GM21515 (cell line): ENCODE data around the gene SLC46A1.

Experiments used
- ATAC-seq: cut with Tn5 transposase; IDR thresholded peaks from one replicate; pipeline ENCODE4 v1.9.1; 2021; ENCODE audit not compliant: unreplicated experiment

SLC46A1 gene

DNA sequence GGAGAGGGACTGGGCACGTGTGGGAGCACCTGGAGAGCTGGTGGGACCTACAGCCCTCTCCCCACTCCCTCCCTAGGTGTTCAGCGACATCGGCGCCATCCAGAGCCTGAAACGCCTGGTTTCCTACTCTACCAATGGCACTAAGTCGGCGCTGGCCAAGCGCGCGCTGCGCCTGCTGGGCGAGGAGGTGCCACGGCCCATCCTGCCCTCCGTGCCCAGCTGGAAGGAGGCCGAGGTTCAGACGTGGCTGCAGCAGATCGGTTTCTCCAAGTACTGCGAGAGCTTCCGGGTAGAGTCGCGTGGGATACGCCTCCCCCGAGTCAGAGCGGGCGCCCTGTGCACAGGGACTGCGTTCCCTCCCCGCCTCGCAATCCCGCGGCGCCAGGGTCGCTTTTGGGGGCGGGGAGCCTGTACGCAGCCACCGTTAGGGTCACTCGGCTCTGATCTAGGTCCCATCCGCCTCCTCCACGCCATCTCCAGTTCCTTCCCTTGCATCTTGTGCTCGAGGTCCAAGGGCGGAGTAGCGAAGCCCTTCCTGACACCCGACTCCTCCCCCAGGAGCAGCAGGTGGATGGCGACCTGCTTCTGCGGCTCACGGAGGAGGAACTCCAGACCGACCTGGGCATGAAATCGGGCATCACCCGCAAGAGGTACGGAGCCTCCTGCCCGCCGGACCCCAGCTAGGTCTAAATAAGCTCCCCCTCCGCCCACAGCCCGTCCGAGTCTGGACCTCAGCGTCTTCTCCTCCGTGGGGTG, 21.6 kb downstream of the SLC46A1 start:
- ATAC-seq = no peak

DNA sequence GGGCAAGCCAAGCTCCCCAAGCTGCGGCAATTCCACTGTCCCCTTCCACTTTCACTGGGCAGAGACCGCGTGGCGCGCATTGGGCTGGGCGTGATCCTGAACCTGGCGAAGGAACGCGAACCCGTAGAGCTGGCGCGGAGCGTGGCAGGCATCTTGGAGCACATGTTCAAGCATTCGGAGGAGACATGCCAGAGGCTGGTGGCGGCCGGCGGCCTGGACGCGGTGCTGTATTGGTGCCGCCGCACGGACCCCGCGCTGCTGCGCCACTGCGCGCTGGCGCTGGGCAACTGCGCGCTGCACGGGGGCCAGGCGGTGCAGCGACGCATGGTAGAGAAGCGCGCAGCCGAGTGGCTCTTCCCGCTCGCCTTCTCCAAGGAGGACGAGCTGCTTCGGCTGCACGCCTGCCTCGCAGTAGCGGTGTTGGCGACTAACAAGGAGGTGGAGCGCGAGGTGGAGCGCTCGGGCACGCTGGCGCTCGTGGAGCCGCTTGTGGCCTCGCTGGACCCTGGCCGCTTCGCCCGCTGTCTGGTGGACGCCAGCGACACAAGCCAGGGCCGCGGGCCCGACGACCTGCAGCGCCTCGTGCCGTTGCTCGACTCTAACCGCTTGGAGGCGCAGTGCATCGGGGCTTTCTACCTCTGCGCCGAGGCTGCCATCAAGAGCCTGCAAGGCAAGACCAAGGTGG, 24.7 kb downstream of the SLC46A1 start:
- ATAC-seq = no peak

DNA sequence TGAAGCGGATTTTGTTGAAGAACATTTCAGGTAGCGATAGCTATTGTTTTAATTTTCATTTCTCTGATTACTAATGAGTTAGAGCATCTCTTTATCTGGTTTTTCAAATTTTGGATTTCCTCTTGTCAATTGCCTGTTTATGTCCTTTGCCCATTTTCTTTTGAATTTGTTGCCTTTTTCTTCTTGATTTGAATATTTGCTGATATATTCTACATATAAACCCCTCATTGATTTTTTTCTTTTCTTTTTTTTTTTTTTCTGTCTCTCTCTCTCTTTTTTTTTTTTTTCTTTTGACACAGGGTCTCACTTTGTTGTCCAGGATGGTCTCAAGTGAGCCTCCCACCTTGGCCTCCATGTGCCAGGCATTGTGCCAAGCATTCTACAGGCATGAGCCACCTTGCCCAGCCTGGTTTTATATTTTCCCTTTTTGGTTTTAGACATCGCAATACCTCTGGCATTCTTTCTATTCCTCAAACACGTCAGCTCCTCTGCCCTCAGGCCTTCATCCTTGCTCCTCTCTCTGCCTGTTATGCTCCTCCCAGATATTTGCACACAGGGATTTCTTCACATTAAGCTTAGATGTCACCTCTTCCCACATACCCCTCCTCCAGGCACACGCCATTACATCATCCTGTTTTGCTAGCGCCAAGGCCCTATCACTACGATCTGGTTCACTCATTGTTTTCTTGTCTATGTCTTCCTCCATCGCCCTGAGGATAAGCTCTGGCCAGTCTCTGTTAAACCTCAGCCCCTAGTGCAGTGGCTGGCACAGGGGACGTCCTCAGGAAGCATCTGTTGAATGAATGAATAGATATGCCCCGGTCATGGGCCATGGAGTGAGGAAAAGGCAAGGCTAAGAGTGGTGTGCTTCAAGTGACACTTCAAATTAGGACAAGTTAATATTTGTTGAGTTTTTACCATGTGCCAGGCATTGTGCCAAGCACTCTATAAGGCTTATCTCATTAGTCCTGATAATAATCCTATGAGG, 25.9 kb downstream of the SLC46A1 start:
- ATAC-seq = no peak

DNA sequence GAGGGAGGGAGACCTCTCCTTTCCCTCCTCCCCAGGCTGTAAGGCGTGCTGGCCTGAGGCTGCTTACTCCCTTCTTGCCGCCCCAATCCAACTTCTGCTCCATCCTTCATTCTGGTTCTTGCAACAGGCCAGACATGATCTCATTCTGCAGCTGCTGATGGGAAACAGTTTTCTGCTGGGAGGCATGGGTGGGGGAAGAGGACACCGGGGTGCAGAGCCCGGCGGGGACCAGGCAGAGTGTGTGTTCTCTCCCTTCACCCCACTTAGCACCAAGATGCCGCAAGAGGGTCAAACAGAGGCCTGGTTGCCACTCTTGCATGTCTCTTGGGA, 33.1 kb downstream of the SLC46A1 start:
- ATAC-seq = no peak

DNA sequence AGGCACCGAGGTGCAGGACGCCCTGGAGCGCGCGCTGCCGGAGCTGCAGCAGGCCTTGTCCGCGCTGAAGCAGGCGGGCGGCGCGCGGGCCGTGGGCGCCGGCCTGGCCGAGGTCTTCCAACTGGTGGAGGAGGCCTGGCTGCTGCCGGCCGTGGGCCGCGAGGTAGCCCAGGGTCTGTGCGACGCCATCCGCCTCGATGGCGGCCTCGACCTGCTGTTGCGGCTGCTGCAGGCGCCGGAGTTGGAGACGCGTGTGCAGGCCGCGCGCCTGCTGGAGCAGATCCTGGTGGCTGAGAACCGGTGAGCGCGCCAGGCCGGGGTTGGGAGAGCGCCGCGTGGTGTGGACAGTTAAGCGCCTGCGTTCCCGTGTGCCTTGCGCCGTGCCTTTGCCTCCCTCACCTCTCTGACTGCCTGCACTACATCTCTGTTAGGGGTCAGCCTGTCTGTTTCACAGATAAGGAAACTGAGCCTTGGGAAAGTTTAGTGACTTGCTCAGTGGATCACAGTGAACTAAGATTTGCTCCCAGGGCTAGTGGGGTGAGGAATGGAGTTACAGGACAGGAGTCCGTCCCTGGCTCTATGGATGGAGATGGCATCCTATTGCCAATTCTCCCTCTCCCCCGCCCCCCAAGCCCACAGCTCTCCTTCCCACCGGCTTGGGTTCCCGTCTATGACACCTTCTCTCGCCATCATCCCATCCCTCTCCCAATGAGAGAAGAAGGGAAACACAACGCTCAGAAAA, 33.6 kb downstream of the SLC46A1 start:
- ATAC-seq = no peak

DNA sequence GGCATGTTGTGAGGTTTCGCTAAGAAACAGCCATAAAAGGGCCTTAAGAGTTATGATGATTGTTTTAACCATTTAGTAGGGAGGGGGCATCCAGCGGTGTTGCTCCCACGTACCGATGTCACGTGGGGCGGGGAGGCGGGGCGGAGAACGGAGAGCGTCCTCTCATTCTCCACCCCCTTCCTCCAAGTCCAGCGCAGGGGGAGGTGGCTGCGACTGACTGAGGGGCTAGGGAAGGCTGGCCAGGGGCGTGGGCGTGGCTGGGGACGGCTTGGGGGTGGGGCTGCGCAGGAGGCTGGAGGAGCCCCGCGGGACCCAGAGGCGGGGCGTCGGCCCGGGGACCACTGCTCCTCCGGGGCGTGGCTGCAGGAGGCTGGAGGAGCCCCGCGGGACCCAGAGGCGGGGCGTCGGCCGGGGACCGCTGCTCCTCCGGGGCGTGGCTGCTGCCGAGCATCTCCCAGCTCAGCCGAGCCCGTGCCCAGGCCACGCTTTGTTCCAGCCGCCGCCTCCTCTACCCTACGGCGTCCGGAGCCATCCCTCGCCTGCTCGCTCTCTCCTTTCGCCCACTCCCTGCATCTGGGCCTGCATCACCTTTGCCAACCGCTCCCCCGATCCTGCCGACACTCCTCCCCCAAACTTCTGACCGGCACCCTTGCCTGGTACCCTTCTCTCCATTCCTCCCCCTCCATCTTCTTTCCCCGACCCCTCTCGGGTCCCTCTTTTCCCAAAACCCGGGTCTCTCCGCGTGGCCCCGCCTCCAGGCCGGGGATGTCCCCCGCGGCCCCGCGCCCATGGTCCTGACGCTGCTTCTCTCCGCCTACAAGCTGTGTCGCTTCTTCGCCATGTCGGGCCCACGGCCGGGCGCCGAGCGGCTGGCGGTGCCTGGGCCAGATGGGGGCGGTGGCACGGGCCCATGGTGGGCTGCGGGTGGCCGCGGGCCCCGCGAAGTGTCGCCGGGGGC, 34.5 kb downstream of the SLC46A1 start, which contains the start of gene SARM1:
Gene SARM1, plus strand, starts transcription at position 450 of the 958 bp plus-strand sequence. Its CDS starts 339 bp downstream, at position 789.
- no peak for ATAC-seq

DNA sequence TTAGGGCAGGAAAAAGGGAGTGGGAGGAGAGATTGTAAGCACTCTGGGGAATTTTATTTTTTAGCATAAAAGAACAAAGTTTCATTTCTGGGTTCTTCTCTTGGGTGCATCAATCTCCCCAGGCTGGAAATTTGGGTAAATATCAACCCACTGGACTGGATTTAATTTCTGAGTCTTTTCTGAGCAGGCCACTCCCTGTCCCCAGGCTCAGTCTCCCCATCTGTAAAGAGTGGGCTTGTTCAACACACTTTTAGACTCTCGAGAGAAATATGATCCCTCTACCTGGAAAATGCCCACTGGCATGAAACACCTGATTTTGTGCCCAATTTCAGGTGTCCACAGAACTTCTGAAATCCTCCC, 35.3 kb downstream of the SLC46A1 start:
- ATAC-seq = no peak

DNA sequence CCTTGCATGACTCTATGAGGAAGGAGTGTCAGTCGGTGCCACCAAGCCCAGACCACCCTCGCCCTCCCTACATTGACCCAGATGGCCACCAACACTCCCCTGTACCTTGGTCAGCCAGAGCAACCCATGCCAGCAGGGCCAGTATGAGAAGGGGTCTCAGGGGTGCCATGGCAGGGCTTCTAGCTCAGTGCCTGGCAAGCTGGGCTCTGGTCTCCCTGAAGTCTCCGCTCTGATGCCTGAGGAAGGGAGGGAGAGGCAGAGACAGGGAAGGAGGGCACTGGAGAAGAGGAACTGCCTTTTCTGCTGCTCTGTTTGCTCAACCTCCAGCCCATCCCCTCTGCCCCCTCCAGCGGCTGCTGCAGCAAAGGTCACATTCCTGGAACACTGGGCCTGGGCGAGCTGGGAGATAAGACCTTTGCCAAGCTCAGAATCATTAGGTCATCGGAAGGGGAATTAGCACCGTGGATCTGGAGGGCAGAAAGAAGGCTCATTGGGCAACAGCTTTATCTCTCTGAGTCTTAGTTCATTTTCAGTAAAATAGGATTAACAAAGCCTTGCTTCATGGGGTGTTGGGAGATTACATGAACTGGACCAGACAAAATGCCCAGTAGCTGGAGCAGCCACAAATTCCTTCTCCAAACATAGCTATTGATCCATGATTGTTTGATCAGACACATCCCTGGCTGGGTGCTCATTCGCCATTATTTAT, 35.8 kb downstream of the SLC46A1 start, which contains the start of gene VTN:
Gene VTN, minus strand, starts transcription at position 273 of the 709 bp plus-strand sequence. Its CDS starts 104 bp downstream, at position 169.
- no peak for ATAC-seq

DNA sequence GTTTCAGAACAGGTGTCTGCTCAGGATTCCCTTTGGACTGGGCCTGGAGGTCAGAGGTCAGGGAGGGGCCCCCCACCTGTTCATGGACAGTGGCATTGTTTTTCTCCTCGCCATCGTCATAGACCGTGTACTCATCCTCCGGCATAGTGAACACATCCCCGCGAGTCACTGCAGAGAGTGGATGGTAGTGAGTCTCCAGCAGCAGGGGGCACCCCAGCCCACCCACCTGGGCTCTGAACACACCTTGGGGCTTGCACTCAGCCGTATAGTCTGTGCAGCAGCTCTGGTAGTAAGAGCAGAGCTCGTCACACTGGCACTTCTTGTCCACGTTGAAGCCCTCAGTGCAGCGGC, 36.4 kb downstream of the SLC46A1 start:
- ATAC-seq = no peak

DNA sequence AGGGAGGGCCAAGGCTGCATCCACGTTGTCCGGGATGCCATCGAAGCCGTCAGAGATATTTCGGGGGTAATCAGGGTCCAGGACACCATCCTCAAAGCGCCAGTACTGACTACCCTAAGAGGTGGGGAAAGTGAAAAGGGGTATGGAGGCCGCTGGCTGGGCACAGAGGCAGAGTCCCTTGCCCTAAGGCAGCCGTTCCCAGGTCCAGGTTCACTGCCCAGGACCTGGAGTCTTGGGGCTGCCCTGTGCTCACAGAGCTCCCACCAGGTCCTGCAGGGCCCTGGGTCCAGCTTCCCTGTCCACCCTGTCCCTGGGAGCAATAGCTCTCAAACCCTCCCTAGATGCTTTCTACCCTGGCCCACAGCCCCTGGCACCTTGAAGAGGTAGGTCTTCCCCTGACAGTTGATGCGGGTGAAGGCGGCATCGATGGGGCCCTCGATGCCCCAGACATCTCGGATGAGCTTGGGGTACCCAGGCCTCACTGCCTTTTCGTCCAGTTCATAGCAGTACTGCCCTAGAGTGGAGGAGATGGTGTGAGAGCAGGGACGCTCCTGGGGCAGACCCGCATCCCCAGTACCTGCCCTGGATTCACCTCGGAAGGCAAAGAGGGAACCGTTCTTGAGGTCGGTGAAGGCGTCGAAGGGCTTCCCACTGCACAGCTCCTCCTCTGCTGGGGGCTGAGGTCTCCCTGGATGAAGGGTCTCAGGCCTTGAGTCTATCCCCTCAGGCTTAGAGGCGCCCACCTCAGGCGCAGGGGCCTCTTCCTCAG, 36.9 kb downstream of the SLC46A1 start:
- no peak for ATAC-seq

DNA sequence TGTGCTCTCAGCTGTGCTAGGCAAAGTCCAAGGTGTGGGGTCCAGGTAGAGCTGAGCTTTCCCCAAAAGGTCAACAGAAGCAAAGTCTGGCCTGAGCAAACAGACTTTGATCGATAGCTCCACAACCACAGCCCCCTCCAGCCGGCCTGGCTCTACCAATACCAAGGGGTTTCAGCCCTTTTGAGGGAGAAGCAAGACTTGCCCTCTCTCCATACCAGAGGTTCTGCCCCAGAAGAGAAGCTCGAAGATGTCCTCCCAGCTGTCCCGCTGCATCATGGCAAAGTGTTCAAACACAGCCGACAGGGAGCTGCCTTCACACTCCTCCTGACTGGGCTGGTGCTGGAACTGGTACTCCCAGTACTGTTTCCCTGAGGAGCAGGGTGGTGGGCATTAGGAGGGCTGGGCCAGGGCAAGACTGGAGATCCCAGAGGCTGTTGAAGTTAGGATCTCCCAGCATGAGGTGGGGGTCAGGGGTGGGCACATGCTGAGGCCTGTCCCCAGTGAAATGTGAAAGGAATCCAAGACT, 37.6 kb downstream of the SLC46A1 start:
- ATAC-seq = no peak

DNA sequence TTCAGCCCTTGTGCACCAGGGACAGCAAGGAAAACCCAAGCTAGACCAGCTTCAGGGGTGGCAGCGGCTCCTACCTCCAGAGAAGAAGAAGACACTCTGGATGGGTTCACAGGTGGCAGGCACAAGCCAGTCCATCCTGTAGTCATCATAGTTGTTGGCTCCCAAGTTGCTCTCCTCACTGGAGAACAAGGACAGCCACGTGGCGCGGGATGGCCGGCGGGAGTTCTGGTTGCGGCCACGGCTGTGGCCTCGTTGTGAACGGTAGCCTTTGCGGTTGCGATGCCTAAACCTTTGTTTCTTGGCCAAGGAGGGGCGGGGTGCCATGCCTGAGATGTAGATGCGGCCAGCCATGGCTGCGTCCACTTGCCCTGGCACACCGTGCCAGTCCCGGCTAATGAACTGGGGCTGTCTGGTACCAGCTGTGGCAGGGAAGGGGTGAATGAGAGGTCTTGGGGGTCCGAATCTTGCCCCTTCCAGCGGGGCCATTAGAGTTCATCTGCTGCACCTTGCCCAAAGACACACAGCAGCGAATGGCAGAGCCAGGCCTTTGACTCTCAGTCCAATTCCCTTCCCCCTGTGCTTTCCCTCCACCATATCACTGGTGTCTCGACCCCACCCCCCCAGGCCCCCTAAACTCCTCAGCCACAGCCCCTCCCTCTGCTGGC, 38.2 kb downstream of the SLC46A1 start:
- ATAC-seq = no peak

DNA sequence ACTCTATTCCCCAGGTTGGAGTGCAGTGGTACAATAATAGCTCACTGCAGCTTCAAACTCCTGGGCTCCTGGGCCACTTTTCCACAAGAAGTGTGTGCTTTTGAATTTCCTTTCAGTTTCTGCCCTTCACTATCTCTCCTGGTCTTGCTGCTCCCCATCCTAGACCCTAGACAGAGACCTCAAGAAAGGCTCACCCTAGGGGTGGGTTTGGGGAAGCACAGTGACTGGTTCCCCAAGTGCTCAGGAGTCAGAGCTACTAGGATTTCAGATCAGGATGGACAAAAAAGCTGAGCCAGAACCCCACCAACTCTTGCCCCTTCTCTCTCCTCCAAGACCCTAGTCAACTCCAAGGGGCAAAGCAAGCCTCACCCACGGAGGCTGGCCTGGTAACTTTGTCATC, 39.4 kb downstream of the SLC46A1 start:
- ATAC-seq = no peak

DNA sequence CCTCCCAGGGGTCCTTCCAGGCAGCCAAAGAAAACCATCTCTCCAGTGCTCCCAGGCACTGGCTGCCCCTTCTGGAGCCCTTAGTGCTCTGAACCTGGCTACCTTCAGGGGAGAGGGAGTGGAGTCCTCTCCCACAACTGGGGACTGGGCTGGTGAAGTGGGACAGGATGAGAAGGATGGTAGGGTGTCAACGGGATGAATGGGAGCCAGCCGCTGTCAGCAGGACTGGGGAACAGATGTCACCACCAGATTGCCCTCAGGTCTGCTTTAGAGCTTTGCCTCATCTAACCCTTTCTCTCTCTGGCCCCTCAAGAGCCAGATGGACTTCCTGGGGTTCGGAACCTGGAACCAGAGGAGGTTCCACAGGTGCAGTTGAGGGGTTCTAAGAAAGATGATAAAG, 40.5 kb downstream of the SLC46A1 start:
- ATAC-seq = no peak

DNA sequence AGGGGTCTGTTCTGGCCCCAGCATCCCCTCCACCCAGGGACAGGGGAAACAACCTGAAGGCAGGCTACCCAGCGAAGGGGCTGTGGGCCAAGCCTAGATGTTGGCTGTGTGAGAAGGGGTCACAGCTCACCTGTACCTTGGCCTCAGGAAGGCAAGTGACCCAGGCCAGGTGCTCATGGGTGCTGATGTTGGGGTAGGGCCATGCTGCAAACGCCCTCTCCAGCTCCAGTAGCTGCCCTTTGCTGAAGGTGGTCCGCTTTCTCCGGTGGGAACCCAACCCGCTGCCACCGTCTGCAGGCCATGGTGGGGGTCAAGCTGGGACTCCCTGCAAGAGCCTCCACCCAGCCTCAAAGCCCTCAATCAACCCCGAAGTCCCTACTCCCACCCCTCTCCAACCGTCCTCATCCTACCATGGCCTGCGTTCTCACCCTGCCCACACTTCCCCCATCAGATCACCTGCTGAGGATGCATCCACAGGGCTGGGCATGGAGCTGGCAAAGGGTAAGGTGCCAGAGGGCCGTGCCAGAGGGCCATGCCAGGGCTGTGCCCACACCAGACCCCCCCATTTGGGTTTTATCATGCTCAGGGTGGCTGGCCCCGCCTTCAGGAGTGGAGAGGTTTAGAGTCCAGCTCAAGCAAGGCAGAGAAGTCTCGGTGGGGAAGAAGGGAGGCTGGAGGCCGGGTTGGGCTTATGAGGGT, 41.2 kb downstream of the SLC46A1 start, which contains the start of gene SEBOX:
Gene SEBOX, minus strand, starts transcription at position 535 of the 699 bp plus-strand sequence. Its CDS starts 48 bp downstream, at position 487.
- ATAC-seq = no peak

DNA sequence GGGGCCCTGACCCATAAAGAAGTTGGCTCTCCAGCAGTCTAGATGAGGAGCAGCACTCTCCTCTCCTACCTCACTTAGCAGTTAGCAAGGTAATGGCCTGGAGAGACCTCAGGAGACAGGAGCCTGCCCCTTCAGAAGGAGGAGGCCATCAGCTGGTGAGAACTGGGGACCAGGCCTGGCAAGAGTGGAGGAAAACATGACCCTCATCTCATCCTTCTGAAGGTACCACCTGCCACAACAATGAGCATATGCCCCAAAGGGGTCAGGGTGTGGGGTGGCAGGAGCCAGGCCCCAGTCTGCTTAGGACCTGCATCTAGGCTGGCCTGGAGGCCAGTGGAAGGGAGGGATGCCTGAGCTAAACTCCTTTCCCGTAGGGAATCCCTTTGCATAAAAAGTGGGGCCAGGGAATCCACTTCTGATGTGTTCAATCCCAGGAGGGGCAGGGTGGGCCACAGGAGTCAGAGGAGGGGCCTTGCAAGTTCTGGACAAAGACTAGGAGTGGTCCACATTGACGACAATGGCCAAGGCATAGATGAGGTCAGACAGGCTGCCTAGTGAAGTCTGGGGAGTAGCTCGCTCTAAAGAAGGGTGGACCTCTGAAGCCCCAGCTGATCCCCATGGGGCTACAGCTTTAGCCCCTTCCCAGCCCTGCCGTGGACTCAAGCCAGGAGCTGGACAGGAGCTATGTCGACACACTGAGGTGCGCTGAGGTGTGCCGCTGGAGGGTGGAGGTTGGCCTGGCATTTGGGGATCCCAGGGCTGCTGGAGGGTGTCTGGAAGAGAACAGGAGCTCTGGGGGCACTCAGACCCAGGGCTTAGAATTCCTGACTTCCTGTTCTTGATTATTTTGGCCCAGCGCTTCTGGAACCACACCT, 42.0 kb downstream of the SLC46A1 start:
- ATAC-seq = no peak
